ENCODE data around the gene NUDT15. TPM values are rescaled to one million over a fixed set of nuclear protein-coding genes. Genes with fewer than 3 reads are reported as not detected.
A peak's percentile ranks its signal among the peaks of the same experiment; 100 is the strongest.
"Not testable (repeated sequence)": the region's sequence is repeated elsewhere in the genome, so short reads cannot be mapped to it uniquely, and the experiment has no call there.

The NUDT15 gene
- total RNA-seq, 4 donors from 2014 or later: 3.7 to 11.9 (median 8.2) TPM

DNA sequence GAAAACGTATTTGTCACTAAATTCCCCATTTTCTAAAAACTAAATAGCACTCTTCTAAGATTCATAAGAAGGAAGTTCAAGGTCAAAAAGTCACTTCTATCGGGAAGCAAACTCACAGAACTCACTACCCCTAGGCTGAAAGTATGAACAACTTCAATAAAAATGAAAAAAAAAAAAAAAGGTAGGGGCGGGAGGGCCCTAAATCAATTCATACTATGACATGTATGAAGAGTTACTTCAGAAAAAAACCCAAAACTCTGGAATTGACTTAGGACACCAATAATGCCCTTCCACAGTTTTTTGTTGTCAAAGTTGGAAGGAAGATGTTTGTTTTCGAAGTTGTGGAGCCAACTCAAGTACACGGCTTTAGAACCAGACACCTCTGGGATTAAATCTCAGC lies 37.6 kb upstream of the NUDT15 start:
- TF ChIP-seq POLR2A (IDR thresholded peaks at IDR 0.05): no peak
- no peak for TF ChIP-seq CTCF (IDR thresholded peaks at IDR 0.05)
- Histone ChIP-seq H3K27me3 (no peaks in the 10 kb centered on the region), H3K4me3 (peak overlapping the region in 3 of 4 donors; percentile 66 to 94 (median 72))

GRCh38 chr13:48000559-48001113 lies 36.9 kb upstream of the NUDT15 start:
- peak overlapping the region; percentile 66 to 96 (median 83) for H3K4me3 ChIP-seq
- H3K9me3 ChIP-seq: no peaks in the 10 kb centered on the region
- TF ChIP-seq POLR2A (IDR thresholded peaks at IDR 0.05) (no peak), CTCF (IDR thresholded peaks at IDR 0.05) (no peak)
- H3K36me3 ChIP-seq: no peaks in the 10 kb centered on the region
- peak overlapping the region; percentile 74 to 83 (median 80) for H3K27ac ChIP-seq
- DNase-seq: peak in 1 of 3 donors; percentile 17
- H3K4me1 ChIP-seq: peaks cover 0 to 22% (median 0%) of the 10 kb centered on the region in 4 donors
- H3K27me3 ChIP-seq: no peaks in the 10 kb centered on the region

More for the DNA sequence above, 37.6 kb upstream of the NUDT15 start:
- Histone ChIP-seq H3K36me3 (no peaks in the 10 kb centered on the region), H3K27ac (no peak overlapping the region), H3K9me3 (no peaks in the 10 kb centered on the region), H3K4me1 (peaks cover 0 to 22% (median 0%) of the 10 kb centered on the region in 4 donors)
- DNase-seq: no peak

DNA sequence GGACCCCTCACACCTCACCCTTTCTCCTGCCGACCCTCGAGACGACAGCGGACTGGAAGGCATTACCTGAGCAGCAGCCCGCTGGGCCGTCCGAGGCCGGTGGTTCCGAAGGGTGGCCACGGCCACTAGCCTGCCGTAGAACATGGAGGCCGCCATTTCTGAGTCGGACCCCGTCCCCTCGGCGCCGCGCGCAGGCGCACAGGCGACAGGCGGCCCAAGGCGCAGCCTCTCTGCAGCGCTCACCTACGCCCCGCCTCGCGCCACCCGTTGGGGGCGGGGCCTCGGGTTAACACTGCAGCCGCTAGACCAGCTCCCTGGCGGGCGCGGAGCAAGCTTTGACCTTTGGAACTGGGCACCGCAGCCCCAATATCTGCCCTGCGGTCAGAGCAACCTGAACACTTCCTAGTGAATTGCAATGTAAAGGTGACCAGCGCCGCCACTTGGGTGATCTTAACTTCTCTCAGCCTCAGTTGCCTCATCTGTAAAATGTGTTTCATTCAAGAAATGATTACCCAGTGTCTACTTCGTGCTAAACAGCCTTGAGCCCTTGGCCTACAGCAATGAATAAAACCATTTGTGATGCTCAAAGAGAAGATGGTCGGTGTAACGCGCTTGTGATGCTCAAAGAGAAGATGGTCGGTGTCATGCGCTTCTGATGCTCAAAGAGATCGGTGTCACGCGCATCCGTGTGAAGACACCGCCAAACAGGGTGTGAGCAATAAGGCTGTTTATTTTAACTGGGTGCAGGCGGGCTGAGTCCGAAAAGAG lies 36.2 kb upstream of the NUDT15 start, which contains the start of gene SUCLA2:
Gene SUCLA2, minus strand, starts transcription at position 160 of the 768 bp plus-strand sequence. Its CDS starts 4 bp downstream, at position 156.
- Histone ChIP-seq H3K9me3 (no peaks in the 10 kb centered on the region), H3K27me3 (no peaks in the 10 kb centered on the region), H3K36me3 (no peaks in the 10 kb centered on the region), H3K27ac (peak within 1 kb of the TSS; percentile 74 to 83 (median 80)), H3K4me1 (peaks cover 0 to 22% (median 0%) of the 10 kb centered on the region in 4 donors), H3K4me3 (peak within 1 kb of the TSS; percentile 66 to 96 (median 83))
- TF ChIP-seq CTCF (IDR thresholded peaks at IDR 0.05) (peak in 3 of 6 experiments; percentile 17 to 43 (median 23)), POLR2A (IDR thresholded peaks at IDR 0.05) (peak; percentile 51 to 65)
- DNase-seq: peak; percentile 85 to 96 (median 94)

- H3K27me3 ChIP-seq, H3K9me3 ChIP-seq, H3K36me3 ChIP-seq, DNase-seq: not testable (repeated sequence)
- peak overlapping the region in 1 of 4 donors; percentile 74 for H3K27ac ChIP-seq
- H3K4me3 ChIP-seq: peak overlapping the region in 1 of 4 donors; percentile 72
- peaks cover 0 to 22% (median 0%) of the 10 kb centered on the region in 4 donors for H3K4me1 ChIP-seq
Observed at GRCh38 chr13:48001999-48002398, 35.5 kb upstream of the NUDT15 start.

DNA sequence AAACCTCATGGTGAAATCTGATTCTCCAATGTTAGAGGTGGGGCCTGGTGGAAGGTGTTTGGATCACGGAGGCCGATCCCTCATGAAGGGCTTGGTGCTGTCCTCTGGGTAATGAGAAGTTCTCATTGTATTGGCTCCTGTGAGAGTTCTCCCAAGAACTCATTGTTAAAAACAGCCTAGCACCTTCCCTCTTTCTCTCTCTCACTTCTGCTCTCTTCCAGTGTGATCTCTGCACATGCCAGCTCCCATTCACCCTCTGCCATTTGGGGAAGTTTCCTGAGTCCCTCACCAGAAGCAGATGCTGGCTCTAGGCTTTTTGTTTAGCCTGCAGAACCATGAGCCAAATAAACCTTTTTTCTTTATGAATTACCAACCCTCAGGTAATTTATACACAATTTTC lies 33.3 kb upstream of the NUDT15 start:
- H3K27me3 ChIP-seq: no peaks in the 10 kb centered on the region
- no peaks in the 10 kb centered on the region for H3K9me3 ChIP-seq
- no peak for DNase-seq
- H3K4me1 ChIP-seq: peaks cover 0 to 16% (median 0%) of the 10 kb centered on the region in 4 donors
- TF ChIP-seq POLR2A (IDR thresholded peaks at IDR 0.05) (no peak), CTCF (IDR thresholded peaks at IDR 0.05) (no peak)
- no peak overlapping the region for H3K4me3 ChIP-seq
- no peaks in the 10 kb centered on the region for H3K36me3 ChIP-seq
- H3K27ac ChIP-seq: no peak overlapping the region

DNA sequence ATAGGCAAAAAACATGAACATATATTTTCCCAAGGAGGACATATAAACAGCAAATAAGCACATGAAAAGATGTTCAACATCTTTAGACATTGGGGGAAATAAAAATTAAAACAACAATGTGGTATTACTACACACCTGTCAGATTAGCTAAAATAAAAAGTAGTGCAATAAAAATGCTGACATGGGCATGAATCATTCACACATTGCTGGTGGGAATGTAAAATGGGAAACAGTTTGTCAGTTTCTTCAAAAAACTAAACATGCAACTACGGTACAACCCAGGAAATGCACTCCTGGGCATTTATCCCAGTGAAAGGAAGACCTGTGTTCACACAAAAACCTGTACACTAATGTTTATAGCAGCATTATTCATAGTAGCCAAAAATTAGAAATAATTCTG lies 31.1 kb upstream of the NUDT15 start:
- Histone ChIP-seq H3K4me1 (peaks cover 0 to 6% (median 0%) of the 10 kb centered on the region in 4 donors), H3K9me3 (no peaks in the 10 kb centered on the region), H3K4me3 (no peak overlapping the region), H3K27ac (no peak overlapping the region), H3K36me3 (no peaks in the 10 kb centered on the region), H3K27me3 (no peaks in the 10 kb centered on the region)
- no peak for TF ChIP-seq CTCF (IDR thresholded peaks at IDR 0.05)
- no peak for TF ChIP-seq POLR2A (IDR thresholded peaks at IDR 0.05)
- no peak for DNase-seq

Data from Peyer's patch (tissue), 4 donors.